ENCODE results near the gene GOSR2.

GOSR2 gene

GRCh38 chr17:46971647-46972300 is 48.8 kb downstream of the GOSR2 start:
- H3K27ac ChIP-seq, result no peak overlapping the region
- TF ChIP-seq CTCF (IDR thresholded peaks at IDR 0.05) (no peak), ZFX (IDR thresholded peaks at IDR 0.05; ENCODE audit: borderline replicate concordance) (no peak)

GRCh38 chr17:46972346-46972745 is 49.4 kb downstream of the GOSR2 start:
- TF ChIP-seq ZFX (IDR thresholded peaks at IDR 0.05; ENCODE audit: borderline replicate concordance) (no peak), CTCF (IDR thresholded peaks at IDR 0.05) (no peak)

GRCh38 chr17:46974086-46974485 is 51.1 kb downstream of the GOSR2 start:
- TF ChIP-seq CTCF (IDR thresholded peaks at IDR 0.05) (no peak), ZFX (IDR thresholded peaks at IDR 0.05; ENCODE audit: borderline replicate concordance) (no peak)
- no peak overlapping the region for H3K27ac ChIP-seq

More at GRCh38 chr17:46972346-46972745, 49.4 kb downstream of the GOSR2 start:
- no peak overlapping the region for H3K27ac ChIP-seq

GRCh38 chr17:46975287-46975686 is 52.3 kb downstream of the GOSR2 start:
- no peak overlapping the region for H3K27ac ChIP-seq
- TF ChIP-seq ZFX (IDR thresholded peaks at IDR 0.05; ENCODE audit: borderline replicate concordance) (no peak), CTCF (IDR thresholded peaks at IDR 0.05) (no peak)

GRCh38 chr17:46976626-46977270 is 53.8 kb downstream of the GOSR2 start:
- TF ChIP-seq CTCF (IDR thresholded peaks at IDR 0.05) (no peak), ZFX (IDR thresholded peaks at IDR 0.05; ENCODE audit: borderline replicate concordance) (no peak)

GRCh38 chr17:46977348-46977747 is 54.4 kb downstream of the GOSR2 start:
- TF ChIP-seq CTCF (IDR thresholded peaks at IDR 0.05) (no peak; the same call in 1 of the 2 replicates), ZFX (IDR thresholded peaks at IDR 0.05; ENCODE audit: borderline replicate concordance) (no peak)
- no peak overlapping the region for H3K27ac ChIP-seq

More at GRCh38 chr17:46976626-46977270, 53.8 kb downstream of the GOSR2 start:
- H3K27ac ChIP-seq, result no peak overlapping the region

Measured in 22Rv1 (cell line).